ENCODE results near the gene PPM1L.

DNA sequence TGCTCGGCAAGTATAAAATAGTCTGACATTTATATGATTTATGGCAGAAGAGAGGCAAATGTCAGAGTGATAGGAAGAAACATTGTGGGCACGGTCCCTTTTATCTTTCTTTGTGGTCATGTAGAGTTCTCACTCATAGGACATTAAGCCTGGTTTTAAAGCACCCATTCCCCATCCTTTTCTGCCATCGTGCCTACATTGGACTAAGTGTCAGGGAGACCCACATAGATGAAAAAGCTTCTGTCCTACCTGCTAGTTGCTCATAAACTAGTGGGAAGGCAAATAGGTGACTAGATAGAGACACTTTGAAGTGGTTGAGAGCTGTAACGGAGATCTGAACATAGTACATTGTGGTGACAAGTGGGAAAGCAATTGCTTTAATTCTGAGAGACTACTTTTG, 193.4 kb downstream of the PPM1L start:
- TF ChIP-seq, protein P1, sequence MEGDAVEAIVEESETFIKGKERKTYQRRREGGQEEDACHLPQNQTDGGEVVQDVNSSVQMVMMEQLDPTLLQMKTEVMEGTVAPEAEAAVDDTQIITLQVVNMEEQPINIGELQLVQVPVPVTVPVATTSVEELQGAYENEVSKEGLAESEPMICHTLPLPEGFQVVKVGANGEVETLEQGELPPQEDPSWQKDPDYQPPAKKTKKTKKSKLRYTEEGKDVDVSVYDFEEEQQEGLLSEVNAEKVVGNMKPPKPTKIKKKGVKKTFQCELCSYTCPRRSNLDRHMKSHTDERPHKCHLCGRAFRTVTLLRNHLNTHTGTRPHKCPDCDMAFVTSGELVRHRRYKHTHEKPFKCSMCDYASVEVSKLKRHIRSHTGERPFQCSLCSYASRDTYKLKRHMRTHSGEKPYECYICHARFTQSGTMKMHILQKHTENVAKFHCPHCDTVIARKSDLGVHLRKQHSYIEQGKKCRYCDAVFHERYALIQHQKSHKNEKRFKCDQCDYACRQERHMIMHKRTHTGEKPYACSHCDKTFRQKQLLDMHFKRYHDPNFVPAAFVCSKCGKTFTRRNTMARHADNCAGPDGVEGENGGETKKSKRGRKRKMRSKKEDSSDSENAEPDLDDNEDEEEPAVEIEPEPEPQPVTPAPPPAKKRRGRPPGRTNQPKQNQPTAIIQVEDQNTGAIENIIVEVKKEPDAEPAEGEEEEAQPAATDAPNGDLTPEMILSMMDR (IDR thresholded peaks at IDR 0.05) = no peak
- no peak for TF ChIP-seq POLR2A (IDR thresholded peaks at IDR 0.05)

Measured in suprapubic skin (tissue), 3 donors.